Mammary epithelial cell (primary cell): ENCODE results near the gene COX4I2.

ENCODE experiments used
- EZH2 ChIP-seq: IDR thresholded peaks from 2 replicates; pipeline ENCODE4 v1.6.1; 2012; ENCODE audit warnings: low read length, inconsistent platforms, borderline replicate concordance
- TF ChIP-seq, protein P1 (sequence below), 2 donors: IDR thresholded peaks in 1 of 2; conservative IDR thresholded peaks in 1 of 2; 2 replicates each; pipeline ENCODE4 v1.5.1; 2011 to 2012; ENCODE audit warnings: inconsistent platforms in 2 of 2, low read length in 2 of 2, mild to moderate bottlenecking in 2 of 2, control low read depth in 1 of 2, low read depth in 1 of 2; ENCODE audit not compliant: insufficient read depth in 1 of 2; ENCODE audit errors: extremely low read depth in 1 of 2

GRCh38 chr20:31593221-31594001 is 44.3 kb upstream of the COX4I2 start:
- TF ChIP-seq, protein P1, sequence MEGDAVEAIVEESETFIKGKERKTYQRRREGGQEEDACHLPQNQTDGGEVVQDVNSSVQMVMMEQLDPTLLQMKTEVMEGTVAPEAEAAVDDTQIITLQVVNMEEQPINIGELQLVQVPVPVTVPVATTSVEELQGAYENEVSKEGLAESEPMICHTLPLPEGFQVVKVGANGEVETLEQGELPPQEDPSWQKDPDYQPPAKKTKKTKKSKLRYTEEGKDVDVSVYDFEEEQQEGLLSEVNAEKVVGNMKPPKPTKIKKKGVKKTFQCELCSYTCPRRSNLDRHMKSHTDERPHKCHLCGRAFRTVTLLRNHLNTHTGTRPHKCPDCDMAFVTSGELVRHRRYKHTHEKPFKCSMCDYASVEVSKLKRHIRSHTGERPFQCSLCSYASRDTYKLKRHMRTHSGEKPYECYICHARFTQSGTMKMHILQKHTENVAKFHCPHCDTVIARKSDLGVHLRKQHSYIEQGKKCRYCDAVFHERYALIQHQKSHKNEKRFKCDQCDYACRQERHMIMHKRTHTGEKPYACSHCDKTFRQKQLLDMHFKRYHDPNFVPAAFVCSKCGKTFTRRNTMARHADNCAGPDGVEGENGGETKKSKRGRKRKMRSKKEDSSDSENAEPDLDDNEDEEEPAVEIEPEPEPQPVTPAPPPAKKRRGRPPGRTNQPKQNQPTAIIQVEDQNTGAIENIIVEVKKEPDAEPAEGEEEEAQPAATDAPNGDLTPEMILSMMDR (conservative IDR thresholded peaks at IDR 0.05 in 1 of 2, IDR thresholded peaks at IDR 0.05 in 1 of 2; ENCODE audit: extremely low read depth in 1 of 2, insufficient read depth in 1 of 2, low read depth in 1 of 2, low read length in 2 of 2) = peak in 1 of 2 donors; percentile 18
- no peak for TF ChIP-seq EZH2
